Fibroblast of skin of right quadriceps (primary cell): Measurements from ENCODE around the gene SPAG8.

Experiments
- DNase-seq: peaks from one replicate; pipeline ENCODE4 v3.0.0-alpha.2; 2013

Gene SPAG8

GRCh38 chr9:35769763-35770162 lies 42.3 kb downstream of the SPAG8 start:
- DNase-seq: no peak

GRCh38 chr9:35767458-35767857 lies 44.6 kb downstream of the SPAG8 start:
- no peak for DNase-seq

- DNase-seq: no peak
Observed at GRCh38 chr9:35766997-35767396, 45.1 kb downstream of the SPAG8 start.

- DNase-seq: no peak
Observed at GRCh38 chr9:35763803-35764202, 48.3 kb downstream of the SPAG8 start.

- no peak for DNase-seq
Observed at GRCh38 chr9:35763181-35763580, 48.9 kb downstream of the SPAG8 start.

- peak; percentile 20 for DNase-seq
Observed at GRCh38 chr9:35760651-35761050, 51.4 kb downstream of the SPAG8 start.

GRCh38 chr9:35759795-35760194 lies 52.3 kb downstream of the SPAG8 start:
- DNase-seq: no peak
